CD4-positive, alpha-beta T cell (primary cell): ENCODE data around the gene CHL1. TPM values are rescaled to one million over a fixed set of nuclear protein-coding genes. Genes with fewer than 3 reads are reported as not detected.

Source experiments
- ATAC-seq: fragments of 200-7000 bp; cut with Tn5 transposase; one replicate; pipeline ENCODE4 v1.10.0; 2022; ENCODE audit warnings: mild to moderate bottlenecking; ENCODE audit not compliant: poor library complexity
- CTCF ChIA-PET: fragments of 350-600 bp; sonication (Branson Sonifier 250); formaldehyde crosslinking; loops from one replicate; lab custom pipeline; 2021; ENCODE audit warnings: antibody characterized with exemption, inconsistent platforms; lab: Charles Lee
- POLR2A ChIA-PET: fragments of 350-600 bp; sonication (Branson Sonifier 250); formaldehyde crosslinking; loops from one replicate; lab custom pipeline; 2021; ENCODE audit warnings: antibody characterized with exemption, inconsistent platforms; lab: Charles Lee
- DNase-seq, 14 experiments: peaks; one replicate each; pipeline ENCODE4 v3.0.0-alpha.2; 2013 to 2020; ENCODE audit warnings: mixed read lengths in 2 of 14
- H3K27ac ChIP-seq, 2 donors: one replicate each; pipeline versions ENCODE4 v1.5.1 to v1.7.0; 2013; ENCODE audit warnings: low read length in 2 of 2, low read depth in 1 of 2, mild to moderate bottlenecking in 1 of 2
- H3K27me3 ChIP-seq, 2 experiments: 1 replicate in 1 of 2; 2 replicates in 1 of 2; pipeline versions ENCODE4 v1.6.1 to v1.7.0; 2013; ENCODE audit warnings: low read length in 2 of 2, control low read depth in 1 of 2, mild to moderate bottlenecking in 1 of 2, moderate library complexity in 1 of 2; ENCODE audit not compliant: insufficient read depth in 2 of 2, control insufficient read depth in 1 of 2
- H3K36me3 ChIP-seq: one replicate; pipeline ENCODE4 v1.6.1; 2013; ENCODE audit warnings: low read length, control low read depth; ENCODE audit not compliant: insufficient read depth
- H3K4me1 ChIP-seq: one replicate; pipeline ENCODE4 v1.6.1; 2013; ENCODE audit warnings: low read length, control low read depth; ENCODE audit not compliant: insufficient read depth
- H3K4me3 ChIP-seq: one replicate; pipeline ENCODE4 v1.5.1; 2013; ENCODE audit warnings: mild to moderate bottlenecking, low read length, moderate library complexity
- H3K9me3 ChIP-seq, 2 experiments: 1 replicate in 1 of 2; 2 replicates in 1 of 2; pipeline versions ENCODE4 v1.6.1 to v1.7.0; 2013; ENCODE audit warnings: low read length in 2 of 2, mild to moderate bottlenecking in 2 of 2, control low read depth in 1 of 2, moderate library complexity in 1 of 2; ENCODE audit not compliant: control insufficient read depth in 1 of 2, insufficient read depth in 1 of 2
- H3K27ac Mint-ChIP-seq: one replicate; pipeline ENCODE4 v1.8.0; 2020; ENCODE audit warnings: mixed read lengths
- H3K27me3 Mint-ChIP-seq: one replicate; pipeline ENCODE4 v1.8.0; 2021; ENCODE audit warnings: mixed read lengths
- H3K36me3 Mint-ChIP-seq: one replicate; pipeline ENCODE4 v1.8.0; 2021; ENCODE audit warnings: low read depth, mixed read lengths
- H3K4me1 Mint-ChIP-seq: one replicate; pipeline ENCODE4 v1.8.0; 2021; ENCODE audit warnings: low read depth, mixed read lengths
- H3K4me3 Mint-ChIP-seq: one replicate; pipeline ENCODE4 v1.8.0; 2020; ENCODE audit warnings: mild to moderate bottlenecking, mixed read lengths
- H3K9me3 Mint-ChIP-seq: one replicate; pipeline ENCODE4 v1.8.0; 2020; ENCODE audit warnings: mixed read lengths
- intact Hi-C, 2 experiments: fragments of 100-400 bp; cut with DNase I in 1 of 2; cut with micrococcal nuclease in 1 of 2; formaldehyde crosslinking; loops; one replicate each; pipeline versions ENCODE4 v1.15.1 to v1.9.0; 2023 to 2025; cut with DNase I, micrococcal nuclease
- polyA plus RNA-seq, 2 donors: library from polyadenylated mRNA; unstranded; fragments of 120-200 nt; gene quantifications; one replicate each; pipeline ENCODE4 v1.2.1, GENCODE V29; 2013
- total RNA-seq, 174 experiments: library from RNA in 2 of 174; stranded (reverse) in 2 of 174; gene quantifications; one replicate each; pipeline ENCODE4 v1.2.3 and lab custom pipeline; 2021 to 2026
- TF ChIP-seq, protein P1 (sequence below): fragments of 200-600 bp; IDR thresholded peaks from one replicate; pipeline ENCODE4 v1.8.0; 2022; ENCODE audit warnings: antibody characterized with exemption, mild to moderate bottlenecking

The CHL1 gene, protein sequence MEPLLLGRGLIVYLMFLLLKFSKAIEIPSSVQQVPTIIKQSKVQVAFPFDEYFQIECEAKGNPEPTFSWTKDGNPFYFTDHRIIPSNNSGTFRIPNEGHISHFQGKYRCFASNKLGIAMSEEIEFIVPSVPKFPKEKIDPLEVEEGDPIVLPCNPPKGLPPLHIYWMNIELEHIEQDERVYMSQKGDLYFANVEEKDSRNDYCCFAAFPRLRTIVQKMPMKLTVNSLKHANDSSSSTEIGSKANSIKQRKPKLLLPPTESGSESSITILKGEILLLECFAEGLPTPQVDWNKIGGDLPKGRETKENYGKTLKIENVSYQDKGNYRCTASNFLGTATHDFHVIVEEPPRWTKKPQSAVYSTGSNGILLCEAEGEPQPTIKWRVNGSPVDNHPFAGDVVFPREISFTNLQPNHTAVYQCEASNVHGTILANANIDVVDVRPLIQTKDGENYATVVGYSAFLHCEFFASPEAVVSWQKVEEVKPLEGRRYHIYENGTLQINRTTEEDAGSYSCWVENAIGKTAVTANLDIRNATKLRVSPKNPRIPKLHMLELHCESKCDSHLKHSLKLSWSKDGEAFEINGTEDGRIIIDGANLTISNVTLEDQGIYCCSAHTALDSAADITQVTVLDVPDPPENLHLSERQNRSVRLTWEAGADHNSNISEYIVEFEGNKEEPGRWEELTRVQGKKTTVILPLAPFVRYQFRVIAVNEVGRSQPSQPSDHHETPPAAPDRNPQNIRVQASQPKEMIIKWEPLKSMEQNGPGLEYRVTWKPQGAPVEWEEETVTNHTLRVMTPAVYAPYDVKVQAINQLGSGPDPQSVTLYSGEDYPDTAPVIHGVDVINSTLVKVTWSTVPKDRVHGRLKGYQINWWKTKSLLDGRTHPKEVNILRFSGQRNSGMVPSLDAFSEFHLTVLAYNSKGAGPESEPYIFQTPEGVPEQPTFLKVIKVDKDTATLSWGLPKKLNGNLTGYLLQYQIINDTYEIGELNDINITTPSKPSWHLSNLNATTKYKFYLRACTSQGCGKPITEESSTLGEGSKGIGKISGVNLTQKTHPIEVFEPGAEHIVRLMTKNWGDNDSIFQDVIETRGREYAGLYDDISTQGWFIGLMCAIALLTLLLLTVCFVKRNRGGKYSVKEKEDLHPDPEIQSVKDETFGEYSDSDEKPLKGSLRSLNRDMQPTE (N-terminal part only)
- total RNA-seq (not detected), total RNA-seq (lab: John Stamatoyannopoulos, UW) (0 to 0.48 (median 0) reads per million in 172 experiments)
- polyA plus RNA-seq (2013, experiment 1 of 2): 0.18 TPM
- 0.10 TPM for polyA plus RNA-seq (2013, experiment 2 of 2)

- H3K27me3 Mint-ChIP-seq: peaks cover 53% of the 10 kb centered on the region
- ATAC-seq (no peak), DNase-seq (no peak)
- intact Hi-C loops: no loop called here
- no peaks in the 10 kb centered on the region for H3K36me3 Mint-ChIP-seq
- H3K27ac ChIP-seq: no peak within 1 kb of the TSS
- no peaks in the 10 kb centered on the region for H3K9me3 Mint-ChIP-seq
- peaks cover 0 to 20% of the 10 kb centered on the region in 2 experiments for H3K9me3 ChIP-seq
- ChIA-PET CTCF (no interaction called here), POLR2A (no interaction called here)
- H3K4me3 ChIP-seq: no peak within 1 kb of the TSS
- H3K27ac Mint-ChIP-seq: no peak within 1 kb of the TSS
- no peaks in the 10 kb centered on the region for H3K36me3 ChIP-seq
- H3K4me3 Mint-ChIP-seq: no peak within 1 kb of the TSS
- TF ChIP-seq, protein P1, sequence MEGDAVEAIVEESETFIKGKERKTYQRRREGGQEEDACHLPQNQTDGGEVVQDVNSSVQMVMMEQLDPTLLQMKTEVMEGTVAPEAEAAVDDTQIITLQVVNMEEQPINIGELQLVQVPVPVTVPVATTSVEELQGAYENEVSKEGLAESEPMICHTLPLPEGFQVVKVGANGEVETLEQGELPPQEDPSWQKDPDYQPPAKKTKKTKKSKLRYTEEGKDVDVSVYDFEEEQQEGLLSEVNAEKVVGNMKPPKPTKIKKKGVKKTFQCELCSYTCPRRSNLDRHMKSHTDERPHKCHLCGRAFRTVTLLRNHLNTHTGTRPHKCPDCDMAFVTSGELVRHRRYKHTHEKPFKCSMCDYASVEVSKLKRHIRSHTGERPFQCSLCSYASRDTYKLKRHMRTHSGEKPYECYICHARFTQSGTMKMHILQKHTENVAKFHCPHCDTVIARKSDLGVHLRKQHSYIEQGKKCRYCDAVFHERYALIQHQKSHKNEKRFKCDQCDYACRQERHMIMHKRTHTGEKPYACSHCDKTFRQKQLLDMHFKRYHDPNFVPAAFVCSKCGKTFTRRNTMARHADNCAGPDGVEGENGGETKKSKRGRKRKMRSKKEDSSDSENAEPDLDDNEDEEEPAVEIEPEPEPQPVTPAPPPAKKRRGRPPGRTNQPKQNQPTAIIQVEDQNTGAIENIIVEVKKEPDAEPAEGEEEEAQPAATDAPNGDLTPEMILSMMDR: no peak
- H3K4me1 ChIP-seq: no peaks in the 10 kb centered on the region
- H3K27me3 ChIP-seq: peaks cover 23 to 39% of the 10 kb centered on the region in 2 experiments
- peaks cover 5% of the 10 kb centered on the region for H3K4me1 Mint-ChIP-seq
Measured at GRCh38 chr3:196311-197148, at the start of gene CHL1. CHL1 (plus strand) TSS chr3:196763; CDS start chr3:319777, 123,014 bp downstream.

GRCh38 chr3:151614-152189, 44.9 kb upstream of the CHL1 start:
- H3K4me3 Mint-ChIP-seq: no peak overlapping the region
- ATAC-seq (no peak), DNase-seq (no peak)
- no peak overlapping the region for H3K27ac Mint-ChIP-seq
- no peaks in the 10 kb centered on the region for H3K9me3 Mint-ChIP-seq
- peaks cover 8% of the 10 kb centered on the region for H3K27me3 Mint-ChIP-seq
- Histone ChIP-seq H3K4me3 (no peak overlapping the region), H3K9me3 (peaks cover 0 to 3% of the 10 kb centered on the region in 2 experiments), H3K4me1 (no peaks in the 10 kb centered on the region), H3K36me3 (no peaks in the 10 kb centered on the region), H3K27ac (no peak overlapping the region), H3K27me3 (no peaks in the 10 kb centered on the region)
- intact Hi-C loops: no loop called here
- ChIA-PET CTCF (no interaction called here), POLR2A (no interaction called here)
- no peaks in the 10 kb centered on the region for H3K4me1 Mint-ChIP-seq
- H3K36me3 Mint-ChIP-seq: no peaks in the 10 kb centered on the region
- TF ChIP-seq, protein P1: no peak
